Activated CD8-positive, alpha-beta T cell treated with anti-CD3 and anti-CD28 coated beads for 36 hours (primary cell): ENCODE data around the gene SLC38A11. TPM values are rescaled to one million over a fixed set of nuclear protein-coding genes. Genes with fewer than 3 reads are reported as not detected.
"Not testable (repeated sequence)": the region's sequence is repeated elsewhere in the genome, so short reads cannot be mapped to it uniquely, and the experiment has no call there.

Experiments
- ATAC-seq: fragments of 200-7000 bp; cut with Tn5 transposase; one replicate; pipeline ENCODE4 v1.10.0; 2021; ENCODE audit warnings: mild to moderate bottlenecking, moderate library complexity
- CTCF ChIA-PET: fragments of 350-600 bp; sonication (Branson Sonifier 250); formaldehyde crosslinking; loops from one replicate; lab custom pipeline; 2021; ENCODE audit warnings: antibody characterized with exemption; lab: Charles Lee
- POLR2A ChIA-PET: fragments of 350-600 bp; sonication (Branson Sonifier 250); formaldehyde crosslinking; loops from one replicate; lab custom pipeline; 2021; ENCODE audit warnings: antibody characterized with exemption; lab: Charles Lee
- DNase-seq: peaks from one replicate; pipeline ENCODE4 v3.0.0-alpha.2; 2020
- H3K27ac Mint-ChIP-seq: one replicate; pipeline ENCODE4 v1.8.0; 2021; ENCODE audit warnings: mild to moderate bottlenecking, mixed read lengths
- H3K27me3 Mint-ChIP-seq: one replicate; pipeline ENCODE4 v1.8.0; 2021; ENCODE audit warnings: mixed read lengths
- H3K36me3 Mint-ChIP-seq: one replicate; pipeline ENCODE4 v1.8.0; 2021; ENCODE audit warnings: low read depth, mixed read lengths
- H3K4me1 Mint-ChIP-seq: one replicate; pipeline ENCODE4 v1.8.0; 2021; ENCODE audit warnings: low read depth, mixed read lengths
- H3K4me3 Mint-ChIP-seq: one replicate; pipeline ENCODE4 v1.8.0; 2021; ENCODE audit warnings: mild to moderate bottlenecking, moderate library complexity, mixed read lengths
- H3K9me3 Mint-ChIP-seq: one replicate; pipeline ENCODE4 v1.8.0; 2021; ENCODE audit warnings: mixed read lengths
- intact Hi-C: fragments of 100-400 bp; cut with micrococcal nuclease; formaldehyde crosslinking; loops from one replicate; pipeline ENCODE4 v1.10.0; 2022
- total RNA-seq, 2 experiments: library from RNA; stranded (reverse); gene quantifications; one replicate each; pipeline ENCODE4 v1.2.3, GENCODE V29; 2021
- TF ChIP-seq, protein P1 (sequence below): fragments of 200-600 bp; IDR thresholded peaks from one replicate; pipeline ENCODE4 v1.8.0; 2022; ENCODE audit warnings: antibody characterized with exemption, mild to moderate bottlenecking

SLC38A11 gene
- total RNA-seq, 2 experiments from 2014 or later: not detected

DNA sequence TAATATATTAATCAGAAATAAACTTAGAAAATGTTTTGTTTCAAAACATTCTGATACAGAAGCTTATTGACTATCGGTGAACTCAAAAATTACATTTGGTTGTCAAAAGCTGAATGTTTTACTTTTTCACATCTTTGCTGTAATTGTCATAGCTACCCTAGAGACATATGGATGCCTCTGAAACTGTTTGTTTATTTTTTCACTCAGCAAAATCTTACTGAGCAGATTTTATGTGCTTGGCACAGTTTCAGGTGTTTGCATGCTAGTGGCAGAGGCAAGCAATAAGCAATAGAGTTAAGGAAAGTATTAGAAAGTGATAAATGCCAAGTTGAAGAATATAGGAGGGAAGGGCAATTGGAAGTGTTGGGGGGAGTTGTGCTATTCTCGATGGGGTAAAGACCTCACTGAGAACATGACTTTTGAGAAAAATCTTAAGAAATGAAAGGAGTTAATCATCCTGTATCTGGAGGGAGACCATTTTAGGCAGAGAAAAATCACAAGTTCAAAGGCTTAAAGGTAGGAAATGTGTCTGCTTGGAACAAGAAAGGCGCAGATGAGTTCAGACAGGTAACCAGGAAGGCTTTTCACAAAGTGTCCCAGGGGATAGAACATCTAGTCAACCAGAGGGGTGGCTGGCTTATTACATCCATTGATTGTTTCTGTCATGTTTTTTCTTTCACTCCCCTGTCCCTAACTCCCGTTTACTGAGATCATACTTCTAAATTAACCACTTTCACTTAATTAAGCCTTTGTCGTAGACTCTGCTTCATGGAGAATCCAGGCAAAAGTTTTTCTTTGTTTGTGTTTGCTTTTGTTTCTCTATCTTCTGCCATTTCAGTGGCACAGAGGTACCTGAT is 86.5 kb downstream of the SLC38A11 start:
- Mint-ChIP-seq H3K4me3 (no peak overlapping the region), H3K36me3 (no peaks in the 10 kb centered on the region), H3K27me3 (no peaks in the 10 kb centered on the region), H3K27ac (no peak overlapping the region), H3K9me3 (no peaks in the 10 kb centered on the region), H3K4me1 (no peaks in the 10 kb centered on the region)
- ChIA-PET POLR2A (no interaction called here), CTCF (no interaction called here)
- intact Hi-C loops: no loop called here
- DNase-seq (no peak), ATAC-seq (no peak)
- TF ChIP-seq, protein P1, sequence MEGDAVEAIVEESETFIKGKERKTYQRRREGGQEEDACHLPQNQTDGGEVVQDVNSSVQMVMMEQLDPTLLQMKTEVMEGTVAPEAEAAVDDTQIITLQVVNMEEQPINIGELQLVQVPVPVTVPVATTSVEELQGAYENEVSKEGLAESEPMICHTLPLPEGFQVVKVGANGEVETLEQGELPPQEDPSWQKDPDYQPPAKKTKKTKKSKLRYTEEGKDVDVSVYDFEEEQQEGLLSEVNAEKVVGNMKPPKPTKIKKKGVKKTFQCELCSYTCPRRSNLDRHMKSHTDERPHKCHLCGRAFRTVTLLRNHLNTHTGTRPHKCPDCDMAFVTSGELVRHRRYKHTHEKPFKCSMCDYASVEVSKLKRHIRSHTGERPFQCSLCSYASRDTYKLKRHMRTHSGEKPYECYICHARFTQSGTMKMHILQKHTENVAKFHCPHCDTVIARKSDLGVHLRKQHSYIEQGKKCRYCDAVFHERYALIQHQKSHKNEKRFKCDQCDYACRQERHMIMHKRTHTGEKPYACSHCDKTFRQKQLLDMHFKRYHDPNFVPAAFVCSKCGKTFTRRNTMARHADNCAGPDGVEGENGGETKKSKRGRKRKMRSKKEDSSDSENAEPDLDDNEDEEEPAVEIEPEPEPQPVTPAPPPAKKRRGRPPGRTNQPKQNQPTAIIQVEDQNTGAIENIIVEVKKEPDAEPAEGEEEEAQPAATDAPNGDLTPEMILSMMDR: no peak

GRCh38 chr2:164867779-164868397 is 87.4 kb downstream of the SLC38A11 start:
- intact Hi-C loops: no loop called here
- TF ChIP-seq, protein P1: no peak
- H3K9me3 Mint-ChIP-seq: no peaks in the 10 kb centered on the region
- H3K36me3 Mint-ChIP-seq: no peaks in the 10 kb centered on the region
- no peaks in the 10 kb centered on the region for H3K4me1 Mint-ChIP-seq
- ATAC-seq (no peak), DNase-seq (no peak)
- POLR2A ChIA-PET: no interaction called here
- CTCF ChIA-PET: no interaction called here
- no peaks in the 10 kb centered on the region for H3K27me3 Mint-ChIP-seq
- no peak overlapping the region for H3K4me3 Mint-ChIP-seq
- no peak overlapping the region for H3K27ac Mint-ChIP-seq

- H3K4me1 Mint-ChIP-seq, H3K27me3 Mint-ChIP-seq, H3K9me3 Mint-ChIP-seq, ATAC-seq, DNase-seq, H3K36me3 Mint-ChIP-seq, CTCF ChIA-PET, intact Hi-C loops, H3K27ac Mint-ChIP-seq, H3K4me3 Mint-ChIP-seq, POLR2A ChIA-PET: not testable (repeated sequence)
These were observed 88.9 kb downstream of the SLC38A11 start for GRCh38 chr2:164866381-164866780.

DNA sequence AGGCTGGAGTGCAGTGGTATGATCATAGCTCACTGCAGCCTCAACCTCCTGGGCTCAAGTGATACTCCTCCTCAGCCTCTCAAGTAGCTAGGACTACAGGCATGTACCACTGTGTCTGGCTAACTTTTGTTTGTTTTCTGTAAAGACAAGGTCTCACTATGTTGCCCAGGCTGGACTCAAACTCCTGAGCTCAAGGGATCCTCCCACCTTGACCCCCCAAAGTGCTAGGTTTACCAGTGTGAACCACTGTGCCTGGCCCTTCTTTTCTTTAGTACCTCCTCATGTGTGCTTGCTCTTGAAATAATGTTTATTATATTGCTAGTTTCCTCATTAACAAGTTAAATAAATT is 94.7 kb downstream of the SLC38A11 start:
- no peak for ATAC-seq
- ChIA-PET POLR2A (no interaction called here), CTCF (interaction anchor here (1.2 to 2.5 kb wide), 2 partner anchors 18 to 20 kb away, joined by 4 to 5 read pairs; no protein-coding TSS in a partner anchor)

GRCh38 chr2:164859906-164860693 is 95.2 kb downstream of the SLC38A11 start:
- H3K9me3 Mint-ChIP-seq, H3K27ac Mint-ChIP-seq, POLR2A ChIA-PET, ATAC-seq, H3K4me3 Mint-ChIP-seq, H3K4me1 Mint-ChIP-seq, intact Hi-C loops, H3K27me3 Mint-ChIP-seq, H3K36me3 Mint-ChIP-seq, DNase-seq: not testable (repeated sequence)
- CTCF ChIA-PET: interaction anchor here (1.2 to 2.5 kb wide), 2 partner anchors 18 to 20 kb away, joined by 4 to 5 read pairs; no protein-coding TSS in a partner anchor

More for the DNA sequence above, 94.7 kb downstream of the SLC38A11 start:
- TF ChIP-seq, protein P1: no peak
- Mint-ChIP-seq H3K27ac (no peak overlapping the region), H3K36me3 (no peaks in the 10 kb centered on the region), H3K27me3 (no peaks in the 10 kb centered on the region), H3K4me3 (no peak overlapping the region), H3K4me1 (no peaks in the 10 kb centered on the region), H3K9me3 (no peaks in the 10 kb centered on the region)
- intact Hi-C loops: no loop called here
- no peak for DNase-seq
